ENCODE measurements around the gene PZP.
"Not testable (repeated sequence)": the region's sequence is repeated elsewhere in the genome, so short reads cannot be mapped to it uniquely, and the experiment has no call there.

PZP gene

GRCh38 chr12:9179781-9180180, 28.4 kb downstream of the PZP start:
- DNase-seq = no peak

- no peak for DNase-seq
Measured at GRCh38 chr12:9169979-9170634, 38.1 kb downstream of the PZP start.

GRCh38 chr12:9167345-9167744, 40.9 kb downstream of the PZP start:
- DNase-seq = not testable (repeated sequence)

GRCh38 chr12:9163392-9163791, 44.8 kb downstream of the PZP start:
- DNase-seq = no peak

- no peak for DNase-seq
Measured at GRCh38 chr12:9156119-9156518, 52.1 kb downstream of the PZP start.

GRCh38 chr12:9149372-9149771, 58.8 kb downstream of the PZP start:
- DNase-seq = no peak

GRCh38 chr12:9148926-9149325, 59.3 kb downstream of the PZP start:
- no peak for DNase-seq

GRCh38 chr12:9147461-9147860, 60.7 kb downstream of the PZP start:
- DNase-seq = no peak

GRCh38 chr12:9144730-9145106, 63.5 kb downstream of the PZP start:
- no peak for DNase-seq

- no peak for DNase-seq
Measured at GRCh38 chr12:9143929-9144729, 64.1 kb downstream of the PZP start.

GRCh38 chr12:9143137-9143536, 65.1 kb downstream of the PZP start:
- no peak for DNase-seq

GRCh38 chr12:9139588-9140290, 68.5 kb downstream of the PZP start:
- not testable (repeated sequence) for DNase-seq

- no peak for DNase-seq
Measured at GRCh38 chr12:9135903-9136310, 72.3 kb downstream of the PZP start.

- no peak for DNase-seq
Measured at GRCh38 chr12:9134981-9135628, 73.1 kb downstream of the PZP start.

- DNase-seq = no peak
Measured at GRCh38 chr12:9133216-9133916, 74.8 kb downstream of the PZP start.

- no peak for DNase-seq
Measured at GRCh38 chr12:9132008-9132535, 76.1 kb downstream of the PZP start.

- DNase-seq = no peak
Measured at GRCh38 chr12:9130244-9130643, 78.0 kb downstream of the PZP start.

GRCh38 chr12:9127936-9128663, 80.1 kb downstream of the PZP start:
- no peak for DNase-seq

GRCh38 chr12:9127484-9127883, 80.7 kb downstream of the PZP start:
- DNase-seq = no peak

- no peak for DNase-seq
Measured at GRCh38 chr12:9124383-9125031, 83.7 kb downstream of the PZP start.

GRCh38 chr12:9123781-9124382, 84.3 kb downstream of the PZP start:
- no peak for DNase-seq

All from NCI-H2171 (cell line).